ENCODE results near the gene TBRG1.

Gene TBRG1

GRCh38 chr11:124643042-124643604 lies 20.5 kb downstream of the TBRG1 start:
- Histone ChIP-seq H3K27me3 (ENCODE audit: control insufficient read depth, insufficient read depth, low read length) (no peaks in the 10 kb centered on the region), H3K36me3 (ENCODE audit: control insufficient read depth, insufficient read depth, low read length) (no peaks in the 10 kb centered on the region), H3K27ac (ENCODE audit: low read length) (no peak overlapping the region), H3K4me1 (ENCODE audit: control insufficient read depth, insufficient read depth, low read length) (0 out of 2 replicates have a peak, but pooled peaks cover 1% of the 10 kb centered on the region), H3K9me3 (ENCODE audit: control insufficient read depth, insufficient read depth, low read length) (no peaks in the 10 kb centered on the region), H3K4me3 (ENCODE audit: low read length) (no peak overlapping the region)
- DNase-seq (ENCODE audit: low read depth, low spot score) = no peak
- WGBS (ENCODE audit: insufficient coverage, insufficient read length) = no CpG with 5 or more reads among the region's 10 CpGs

GRCh38 chr11:124643605-124644425 lies 21.2 kb downstream of the TBRG1 start:
- WGBS (ENCODE audit: insufficient coverage, insufficient read length) = no CpG with 5 or more reads among the region's 3 CpGs
- no peak overlapping the region for H3K27ac ChIP-seq (ENCODE audit: low read length)
- no peaks in the 10 kb centered on the region for H3K27me3 ChIP-seq (ENCODE audit: control insufficient read depth, insufficient read depth, low read length)
- no peak for DNase-seq (ENCODE audit: low read depth, low spot score)
- H3K9me3 ChIP-seq (ENCODE audit: control insufficient read depth, insufficient read depth, low read length) = no peaks in the 10 kb centered on the region
- H3K4me1 ChIP-seq (ENCODE audit: control insufficient read depth, insufficient read depth, low read length) = 0 out of 2 replicates have a peak, but pooled peaks cover 1% of the 10 kb centered on the region
- no peak overlapping the region for H3K4me3 ChIP-seq (ENCODE audit: low read length)
- H3K36me3 ChIP-seq (ENCODE audit: control insufficient read depth, insufficient read depth, low read length) = no peaks in the 10 kb centered on the region

- Histone ChIP-seq H3K4me3 (ENCODE audit: low read length) (no peak overlapping the region), H3K4me1 (ENCODE audit: control insufficient read depth, insufficient read depth, low read length) (0 out of 2 replicates have a peak, but pooled peaks cover 1% of the 10 kb centered on the region)
Measured at GRCh38 chr11:124644426-124645280, 22.0 kb downstream of the TBRG1 start.

GRCh38 chr11:124646148-124646547 lies 23.5 kb downstream of the TBRG1 start:
- Histone ChIP-seq H3K4me3 (ENCODE audit: low read length) (no peak overlapping the region), H3K36me3 (ENCODE audit: control insufficient read depth, insufficient read depth, low read length) (no peaks in the 10 kb centered on the region)

More at GRCh38 chr11:124644426-124645280, 22.0 kb downstream of the TBRG1 start:
- no CpG with 5 or more reads among the region's 16 CpGs for WGBS (ENCODE audit: insufficient coverage, insufficient read length)
- Histone ChIP-seq H3K27me3 (ENCODE audit: control insufficient read depth, insufficient read depth, low read length) (no peaks in the 10 kb centered on the region), H3K27ac (ENCODE audit: low read length) (no peak overlapping the region), H3K36me3 (ENCODE audit: control insufficient read depth, insufficient read depth, low read length) (no peaks in the 10 kb centered on the region), H3K9me3 (ENCODE audit: control insufficient read depth, insufficient read depth, low read length) (no peaks in the 10 kb centered on the region)
- no peak for DNase-seq (ENCODE audit: low read depth, low spot score)

GRCh38 chr11:124648610-124649009 lies 25.9 kb downstream of the TBRG1 start:
- Histone ChIP-seq H3K4me1 (ENCODE audit: control insufficient read depth, insufficient read depth, low read length) (0 out of 2 replicates have a peak, but pooled peaks cover 1% of the 10 kb centered on the region), H3K36me3 (ENCODE audit: control insufficient read depth, insufficient read depth, low read length) (no peaks in the 10 kb centered on the region), H3K9me3 (ENCODE audit: control insufficient read depth, insufficient read depth, low read length) (no peaks in the 10 kb centered on the region), H3K27ac (ENCODE audit: low read length) (no peak overlapping the region), H3K4me3 (ENCODE audit: low read length) (no peak overlapping the region), H3K27me3 (ENCODE audit: control insufficient read depth, insufficient read depth, low read length) (no peaks in the 10 kb centered on the region)
- no CpG with 5 or more reads among the region's 6 CpGs for WGBS (ENCODE audit: insufficient coverage, insufficient read length)
- no peak for DNase-seq (ENCODE audit: low read depth, low spot score)

More at GRCh38 chr11:124646148-124646547, 23.5 kb downstream of the TBRG1 start:
- H3K27me3 ChIP-seq (ENCODE audit: control insufficient read depth, insufficient read depth, low read length) = no peaks in the 10 kb centered on the region
- no peaks in the 10 kb centered on the region for H3K9me3 ChIP-seq (ENCODE audit: control insufficient read depth, insufficient read depth, low read length)
- no peak for DNase-seq (ENCODE audit: low read depth, low spot score)
- WGBS (ENCODE audit: insufficient coverage, insufficient read length) = no CpG with 5 or more reads among the region's 3 CpGs
- H3K4me1 ChIP-seq (ENCODE audit: control insufficient read depth, insufficient read depth, low read length) = 0 out of 2 replicates have a peak, but pooled peaks cover 1% of the 10 kb centered on the region
- no peak overlapping the region for H3K27ac ChIP-seq (ENCODE audit: low read length)

- H3K36me3 ChIP-seq (ENCODE audit: control insufficient read depth, insufficient read depth, low read length) = no peaks in the 10 kb centered on the region
- no peaks in the 10 kb centered on the region for H3K9me3 ChIP-seq (ENCODE audit: control insufficient read depth, insufficient read depth, low read length)
- H3K4me1 ChIP-seq (ENCODE audit: control insufficient read depth, insufficient read depth, low read length) = peaks cover 6% of the 10 kb centered on the region
- no peak overlapping the region for H3K27ac ChIP-seq (ENCODE audit: low read length)
- DNase-seq (ENCODE audit: low read depth, low spot score) = no peak
- no peak overlapping the region for H3K4me3 ChIP-seq (ENCODE audit: low read length)
- no peaks in the 10 kb centered on the region for H3K27me3 ChIP-seq (ENCODE audit: control insufficient read depth, insufficient read depth, low read length)
- no CpG with 5 or more reads among the region's 16 CpGs for WGBS (ENCODE audit: insufficient coverage, insufficient read length)
Measured at GRCh38 chr11:124656774-124657630, 34.3 kb downstream of the TBRG1 start.

GRCh38 chr11:124657904-124658303 lies 35.2 kb downstream of the TBRG1 start:
- Histone ChIP-seq H3K4me1 (ENCODE audit: control insufficient read depth, insufficient read depth, low read length) (peaks cover 6% of the 10 kb centered on the region), H3K4me3 (ENCODE audit: low read length) (no peak overlapping the region), H3K27ac (ENCODE audit: low read length) (no peak overlapping the region), H3K36me3 (ENCODE audit: control insufficient read depth, insufficient read depth, low read length) (no peaks in the 10 kb centered on the region), H3K27me3 (ENCODE audit: control insufficient read depth, insufficient read depth, low read length) (no peaks in the 10 kb centered on the region), H3K9me3 (ENCODE audit: control insufficient read depth, insufficient read depth, low read length) (no peaks in the 10 kb centered on the region)
- no peak for DNase-seq (ENCODE audit: low read depth, low spot score)
- no CpG with 5 or more reads among the region's 5 CpGs for WGBS (ENCODE audit: insufficient coverage, insufficient read length)

GRCh38 chr11:124658501-124658900 lies 35.8 kb downstream of the TBRG1 start:
- WGBS (ENCODE audit: insufficient coverage, insufficient read length) = 100% methylated on average over 2 of the region's 3 CpGs
- no peaks in the 10 kb centered on the region for H3K27me3 ChIP-seq (ENCODE audit: control insufficient read depth, insufficient read depth, low read length)
- no peak for DNase-seq (ENCODE audit: low read depth, low spot score)

GRCh38 chr11:124658986-124659385 lies 36.3 kb downstream of the TBRG1 start:
- Histone ChIP-seq H3K27me3 (ENCODE audit: control insufficient read depth, insufficient read depth, low read length) (no peaks in the 10 kb centered on the region), H3K4me3 (ENCODE audit: low read length) (no peak overlapping the region), H3K27ac (ENCODE audit: low read length) (no peak overlapping the region), H3K36me3 (ENCODE audit: control insufficient read depth, insufficient read depth, low read length) (no peaks in the 10 kb centered on the region), H3K4me1 (ENCODE audit: control insufficient read depth, insufficient read depth, low read length) (peaks cover 6% of the 10 kb centered on the region), H3K9me3 (ENCODE audit: control insufficient read depth, insufficient read depth, low read length) (no peaks in the 10 kb centered on the region)
- no peak for DNase-seq (ENCODE audit: low read depth, low spot score)
- WGBS (ENCODE audit: insufficient coverage, insufficient read length) = no CpG with 5 or more reads among the region's 1 CpG

More at GRCh38 chr11:124658501-124658900, 35.8 kb downstream of the TBRG1 start:
- Histone ChIP-seq H3K4me3 (ENCODE audit: low read length) (no peak overlapping the region), H3K4me1 (ENCODE audit: control insufficient read depth, insufficient read depth, low read length) (peaks cover 6% of the 10 kb centered on the region), H3K36me3 (ENCODE audit: control insufficient read depth, insufficient read depth, low read length) (no peaks in the 10 kb centered on the region), H3K9me3 (ENCODE audit: control insufficient read depth, insufficient read depth, low read length) (no peaks in the 10 kb centered on the region), H3K27ac (ENCODE audit: low read length) (no peak overlapping the region)
